GM12878 (cell line): ENCODE data around the gene C2CD5. TPM values are rescaled to one million over a fixed set of nuclear protein-coding genes. Genes with fewer than 3 reads are reported as not detected.

Experiments used
- ATAC-seq: fragments of 200-7000 bp; cut with Tn5 transposase; 3 replicates; pipeline ENCODE4 v1.9.1; 2020; ENCODE audit warnings: mild to moderate bottlenecking, moderate library complexity
- BruUV-seq: library from RNA; stranded (reverse); fragments of 400-500 nt; replicated peaks from 2 replicates; lab custom pipeline; 2021; lab: Mats Ljungman, UMichigan
- CTCF ChIA-PET: fragments of 300-600 bp; sonication (Branson Sonifier 250); formaldehyde crosslinking; extraction: SDS; loops from one replicate; lab custom pipeline; 2021; ENCODE audit warnings: inconsistent platforms; lab: Yijun Ruan, JAX
- POLR2A ChIA-PET: fragments of 350-600 bp; formaldehyde crosslinking; extraction: SDS; loops from one replicate; lab custom pipeline; 2021; ENCODE audit warnings: inconsistent platforms; lab: Charles Lee
- RAD21 ChIA-PET: fragments of 300-600 bp; sonication (Branson Sonifier 250); formaldehyde crosslinking; loops from one replicate; lab custom pipeline; 2023; ENCODE audit warnings: antibody characterized with exemption; ENCODE audit not compliant: unreplicated experiment; lab: Charles Lee
- SMC1A ChIA-PET: fragments of 300-600 bp; sonication (Branson Sonifier 250); formaldehyde crosslinking; loops from one replicate; lab custom pipeline; 2023; ENCODE audit not compliant: unreplicated experiment, uncharacterized antibody; lab: Charles Lee
- DNase-seq: peaks from one replicate; pipeline ENCODE4 v3.0.0-alpha.2; 2011; ENCODE audit warnings: low read depth, low spot score
- FAIRE-seq: peaks from 3 replicates; lab custom pipeline; 2011; peaks lifted over from hg19 to GRCh38; lab: Jason Lieb, UNC
- H2AFZ ChIP-seq: 2 replicates; pipeline ENCODE4 v1.6.0; 2011; ENCODE audit warnings: low read depth, low read length, control low read depth; ENCODE audit not compliant: control insufficient read depth
- H3K27ac ChIP-seq: 2 replicates; pipeline ENCODE4 v1.5.1; 2011; ENCODE audit warnings: control low read depth; ENCODE audit not compliant: control insufficient read depth, insufficient read depth
- H3K27me3 ChIP-seq, 2 experiments: replicated peaks in 1 of 2; 2 replicates each; pipeline versions ENCODE4 v1.6.0 to v1.6.1; 2011; ENCODE audit warnings: low read length in 1 of 2; ENCODE audit not compliant: control insufficient read depth in 2 of 2, insufficient read depth in 2 of 2
- H3K36me3 ChIP-seq, 2 experiments: 2 replicates each; pipeline ENCODE4 v1.5.1; 2011; ENCODE audit warnings: low read length in 1 of 2; ENCODE audit not compliant: control insufficient read depth in 2 of 2, insufficient read depth in 2 of 2
- H3K4me1 ChIP-seq: 2 replicates; pipeline ENCODE4 v1.6.1; 2011; ENCODE audit warnings: mild to moderate bottlenecking, low read length, moderate library complexity, mixed read lengths; ENCODE audit not compliant: control insufficient read depth, insufficient read depth
- H3K4me2 ChIP-seq: 2 replicates; pipeline ENCODE4 v1.6.0; 2011; ENCODE audit warnings: control low read depth; ENCODE audit not compliant: control insufficient read depth, insufficient read depth
- H3K4me3 ChIP-seq: fragments of 200-600 bp; sonication (generic); 2 replicates; pipeline ENCODE4 v1.5.1; 2016
- H3K79me2 ChIP-seq: 2 replicates; pipeline ENCODE4 v1.6.0; 2011; ENCODE audit warnings: low read length; ENCODE audit not compliant: control insufficient read depth, insufficient read depth
- H3K9ac ChIP-seq: 2 replicates; pipeline ENCODE4 v1.8.0; 2011; ENCODE audit warnings: low read length, control low read depth, mixed read lengths; ENCODE audit not compliant: control insufficient read depth, insufficient read depth
- H3K9me3 ChIP-seq: replicated peaks from 3 replicates; pipeline ENCODE4 v1.5.1; 2011; ENCODE audit warnings: mild to moderate bottlenecking, low read length; ENCODE audit not compliant: control insufficient read depth, insufficient read depth
- H4K20me1 ChIP-seq: 2 replicates; pipeline ENCODE4 v1.6.0; 2011; ENCODE audit not compliant: control insufficient read depth, insufficient read depth
- BCL11A ChIP-seq: IDR thresholded peaks from 2 replicates; pipeline ENCODE4 v1.6.1; 2011; ENCODE audit warnings: low read depth, low read length
- EED ChIP-seq: sonication (generic); IDR thresholded peaks from 2 replicates; pipeline ENCODE4 v1.6.1; 2016; ENCODE audit warnings: antibody characterized with exemption, low read depth
- GABPA ChIP-seq: IDR thresholded peaks from 2 replicates; pipeline ENCODE4 v1.6.1; 2014; ENCODE audit warnings: antibody characterized with exemption, low read depth, mild to moderate bottlenecking, inconsistent platforms
- JUNB ChIP-seq: IDR thresholded peaks from 2 replicates; pipeline ENCODE4 v1.6.1; 2016; ENCODE audit warnings: antibody characterized with exemption, mild to moderate bottlenecking
- NFIC ChIP-seq: IDR thresholded peaks from 2 replicates; pipeline ENCODE4 v1.6.1; 2012; ENCODE audit warnings: low read depth, mild to moderate bottlenecking, inconsistent platforms, low read length, moderate library complexity
- POLR2AphosphoS5 ChIP-seq: IDR thresholded peaks from 2 replicates; pipeline ENCODE4 v1.6.1; 2011; ENCODE audit warnings: mild to moderate bottlenecking, low read length, inconsistent platforms
- RBBP5 ChIP-seq: fragments of 200-600 bp; sonication (generic); conservative IDR thresholded peaks from 2 replicates; pipeline ENCODE4 v1.6.1; 2016
- RELA ChIP-seq: fragments of 450-650 bp; IDR thresholded peaks from 2 replicates; pipeline ENCODE4 v1.8.0; 2014; ENCODE audit warnings: borderline replicate concordance; ENCODE audit not compliant: partially characterized antibody
- SIX5 ChIP-seq: IDR thresholded peaks from 2 replicates; pipeline ENCODE4 v1.6.1; 2011; ENCODE audit warnings: mild to moderate bottlenecking, low read depth, low read length, moderate library complexity; ENCODE audit not compliant: severe bottlenecking
- SREBF1 ChIP-seq: IDR thresholded peaks from 2 replicates; pipeline ENCODE4 v1.6.1; 2012; ENCODE audit warnings: mild to moderate bottlenecking, low read length
- SREBF2 ChIP-seq: IDR thresholded peaks from 2 replicates; pipeline ENCODE4 v1.6.1; 2012; ENCODE audit warnings: mild to moderate bottlenecking, low read length
- SUZ12 ChIP-seq: fragments of 200-600 bp; sonication (generic); IDR thresholded peaks from one replicate; pipeline ENCODE4 v1.6.1; 2018; ENCODE audit warnings: antibody characterized with exemption, mild to moderate bottlenecking; ENCODE audit not compliant: unreplicated experiment
- TBL1XR1 ChIP-seq: IDR thresholded peaks from 2 replicates; pipeline ENCODE4 v1.6.1; 2012; ENCODE audit warnings: low read depth, low read length, improper control_type of control experiment
- TCF3 ChIP-seq: IDR thresholded peaks from 2 replicates; pipeline ENCODE4 v1.6.1; 2012; ENCODE audit warnings: low read depth, mild to moderate bottlenecking, low read length, borderline replicate concordance; ENCODE audit not compliant: insufficient read depth
- WRNIP1 ChIP-seq: IDR thresholded peaks from 2 replicates; pipeline ENCODE4 v1.6.1; 2011; ENCODE audit warnings: low read depth, low read length, improper control_type of control experiment, borderline replicate concordance
- ZBED1 ChIP-seq: IDR thresholded peaks from 2 replicates; pipeline ENCODE4 v1.6.1; 2016; ENCODE audit warnings: borderline replicate concordance
- WGBS: methylation state at CpG from one replicate; pipeline ENCODE4 v1.1.6; 2016; ENCODE audit warnings: low lambda C conversion rate; ENCODE audit not compliant: insufficient replicate concordance, insufficient coverage; ENCODE audit errors: missing lambda C conversion rate; 5-methylcytosine and 5-hydroxymethylcytosine counted together
- in situ Hi-C: fragments of 300-500 bp; cut with MboI; formaldehyde crosslinking; loops from 9 replicates; pipeline ENCODE4 v1.14.3; 2018; ENCODE audit warnings: mixed read lengths
- intact Hi-C: fragments of 100-400 bp; cut with micrococcal nuclease; formaldehyde crosslinking; loops from one replicate; pipeline ENCODE4 v1.14.2; 2022; ENCODE audit not compliant: unreplicated experiment
- polyA plus RNA-seq, 11 experiments: library from polyadenylated mRNA; depleted of rRNA in 4 of 11; unstranded in 6 of 11; stranded (reverse) in 5 of 11; fragments of >200 nt; fragmentation: Nextera tagmentation in 4 of 11; fragmentation: Illumina TruSeq in 1 of 11; extraction: Ambion mirVana in 4 of 11; extraction: Trizol in 1 of 11; gene quantifications; 1 replicate in 1 of 11; 2 replicates in 10 of 11; pipeline versions ENCODE4 v1.2.1 to v1.2.3, GENCODE V29; 2011 to 2016; ENCODE audit warnings: inconsistent platforms in 2 of 11, missing spikeins in 2 of 11, low read depth in 1 of 11
- total RNA-seq, 4 experiments: library from RNA; depleted of rRNA in 3 of 4; stranded (reverse); fragments of >200 nt in 3 of 4; fragmentation: Illumina TruSeq in 1 of 4; extraction: Trizol in 1 of 4; gene quantifications; 2 replicates each; pipeline versions ENCODE4 v1.2.1 to v1.2.3, GENCODE V29; 2013 to 2021
- TF ChIP-seq, protein P1 (sequence below): IDR thresholded peaks from 2 replicates; pipeline ENCODE4 v1.6.1; 2012; ENCODE audit warnings: low read length, inconsistent platforms
- TF ChIP-seq, protein P2 (sequence below): fragments of 450-650 bp; IDR thresholded peaks from 2 replicates; pipeline ENCODE4 v1.6.1; 2017; ENCODE audit warnings: mild to moderate bottlenecking, low read depth, inconsistent platforms; ENCODE audit not compliant: poor library complexity, severe bottlenecking
- TF ChIP-seq, protein P3 (sequence below): IDR thresholded peaks from 2 replicates; pipeline ENCODE4 v1.6.1; 2011; ENCODE audit warnings: low read depth, low read length, improper control_type of control experiment, borderline replicate concordance

The C2CD5 gene
- total and polyA plus RNA-seq, 10 of the 15 experiments (the other 5 are each of a cell fraction or from before 2014, with no cell fraction given), result 7.7 to 55.0 (median 27.0) TPM

DNA sequence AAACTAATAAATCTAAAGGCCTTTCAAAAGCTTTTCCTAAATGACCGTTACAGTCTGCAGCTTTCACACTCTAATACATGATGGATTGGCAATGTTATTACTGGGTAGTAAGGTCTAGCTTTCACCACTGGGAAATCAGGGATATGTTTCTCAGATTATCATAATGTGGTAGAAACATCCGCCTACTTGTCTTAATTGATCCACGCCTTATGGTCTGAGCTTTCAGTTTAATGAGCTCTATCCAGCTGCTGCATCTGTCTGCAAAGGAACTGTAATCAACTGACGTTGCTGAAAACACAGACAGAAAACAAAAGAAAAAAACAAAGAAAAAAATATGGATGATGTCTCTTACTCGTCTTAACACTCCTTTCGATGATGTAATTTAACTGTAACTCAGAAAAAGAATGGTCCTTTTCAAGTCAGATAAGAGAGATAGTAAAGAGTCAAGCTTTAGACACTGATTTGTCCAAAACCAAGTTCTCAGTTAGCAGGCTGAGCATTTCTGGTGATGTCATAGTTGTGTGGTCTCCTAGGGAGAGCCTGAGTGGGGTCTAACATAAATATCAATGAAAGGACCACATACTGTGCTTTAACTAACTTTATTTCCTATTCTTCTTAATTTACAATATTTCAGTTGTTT is 85.9 kb downstream of the C2CD5 start (continued):
- TF ChIP-seq ZBED1 (no peak), RELA (no peak), SUZ12 (no peak), POLR2AphosphoS5 (no peak), BCL11A (no peak)
- TF ChIP-seq, protein P1, sequence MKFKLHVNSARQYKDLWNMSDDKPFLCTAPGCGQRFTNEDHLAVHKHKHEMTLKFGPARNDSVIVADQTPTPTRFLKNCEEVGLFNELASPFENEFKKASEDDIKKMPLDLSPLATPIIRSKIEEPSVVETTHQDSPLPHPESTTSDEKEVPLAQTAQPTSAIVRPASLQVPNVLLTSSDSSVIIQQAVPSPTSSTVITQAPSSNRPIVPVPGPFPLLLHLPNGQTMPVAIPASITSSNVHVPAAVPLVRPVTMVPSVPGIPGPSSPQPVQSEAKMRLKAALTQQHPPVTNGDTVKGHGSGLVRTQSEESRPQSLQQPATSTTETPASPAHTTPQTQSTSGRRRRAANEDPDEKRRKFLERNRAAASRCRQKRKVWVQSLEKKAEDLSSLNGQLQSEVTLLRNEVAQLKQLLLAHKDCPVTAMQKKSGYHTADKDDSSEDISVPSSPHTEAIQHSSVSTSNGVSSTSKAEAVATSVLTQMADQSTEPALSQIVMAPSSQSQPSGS, result no peak

DNA sequence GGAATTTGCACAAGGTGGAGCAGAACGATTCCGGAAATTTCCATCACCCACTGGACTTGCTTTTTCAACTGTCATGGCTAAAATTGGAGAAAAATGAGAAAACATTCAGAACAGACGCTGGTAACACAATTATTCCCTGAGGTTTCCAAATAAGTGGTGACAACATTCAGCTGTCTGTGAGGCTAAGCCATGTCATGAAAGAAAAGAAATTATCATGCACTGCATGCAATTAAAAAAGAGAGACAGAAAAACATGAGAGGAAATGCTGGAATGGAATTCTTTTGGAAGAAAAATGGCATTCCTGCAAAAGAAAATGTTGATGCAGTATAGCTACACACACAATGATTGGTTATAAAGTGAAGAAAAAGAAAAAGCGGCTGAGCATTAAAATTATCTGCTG is 87.3 kb downstream of the C2CD5 start:
- ChIA-PET RAD21 (interaction anchor here (0.7 to 1.4 kb wide), 4 partner anchors 14 to 173 kb away, joined by 3 read pairs; no protein-coding TSS in a partner anchor), SMC1A (interaction anchor here (0.8 to 5.4 kb wide), 8 partner anchors 11 to 760 kb away, joined by 3 to 28 read pairs (median 6); no protein-coding TSS in a partner anchor), CTCF (interaction anchor here (1.2 to 5.5 kb wide), 10 partner anchors 8 to 760 kb away, joined by 3 to 72 read pairs (median 7); no protein-coding TSS in a partner anchor), POLR2A (interaction anchor here (0.9 kb wide), 1 partner anchor 167 kb away, joined by 3 read pairs; no protein-coding TSS in a partner anchor)
- DNase-seq (no peak), FAIRE-seq (no peak), ATAC-seq (no peak)
- BruUV-seq, result no TSS peak
- Histone ChIP-seq H3K4me2 (no peak overlapping the region), H3K4me3 (no peak overlapping the region), H3K9ac (no peak overlapping the region), H3K4me1 (no peaks in the 10 kb centered on the region), H3K27me3 (no peaks in the 10 kb centered on the region), H2AFZ (no peak overlapping the region), H4K20me1 (no peaks in the 10 kb centered on the region), H3K79me2 (no peaks in the 10 kb centered on the region), H3K36me3 (no peaks in the 10 kb centered on the region), H3K27ac (no peak overlapping the region), H3K9me3 (no peaks in the 10 kb centered on the region)
- in situ Hi-C loops (no loop called here), intact Hi-C loops (loop anchor here (5.0 kb wide), 2 partner anchors 355 to 375 kb away; no protein-coding TSS in a partner anchor)
- 89% methylated on average over 4 of the region's 4 CpGs for WGBS
- TF ChIP-seq, protein P2, sequence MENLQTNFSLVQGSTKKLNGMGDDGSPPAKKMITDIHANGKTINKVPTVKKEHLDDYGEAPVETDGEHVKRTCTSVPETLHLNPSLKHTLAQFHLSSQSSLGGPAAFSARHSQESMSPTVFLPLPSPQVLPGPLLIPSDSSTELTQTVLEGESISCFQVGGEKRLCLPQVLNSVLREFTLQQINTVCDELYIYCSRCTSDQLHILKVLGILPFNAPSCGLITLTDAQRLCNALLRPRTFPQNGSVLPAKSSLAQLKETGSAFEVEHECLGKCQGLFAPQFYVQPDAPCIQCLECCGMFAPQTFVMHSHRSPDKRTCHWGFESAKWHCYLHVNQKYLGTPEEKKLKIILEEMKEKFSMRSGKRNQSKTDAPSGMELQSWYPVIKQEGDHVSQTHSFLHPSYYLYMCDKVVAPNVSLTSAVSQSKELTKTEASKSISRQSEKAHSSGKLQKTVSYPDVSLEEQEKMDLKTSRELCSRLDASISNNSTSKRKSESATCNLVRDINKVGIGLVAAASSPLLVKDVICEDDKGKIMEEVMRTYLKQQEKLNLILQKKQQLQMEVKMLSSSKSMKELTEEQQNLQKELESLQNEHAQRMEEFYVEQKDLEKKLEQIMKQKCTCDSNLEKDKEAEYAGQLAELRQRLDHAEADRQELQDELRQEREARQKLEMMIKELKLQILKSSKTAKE, result no peak
- TF ChIP-seq EED, result no peak
- TF ChIP-seq TBL1XR1, result no peak
- no peak for TF ChIP-seq SREBF1
- no peak for TF ChIP-seq GABPA
- no peak for TF ChIP-seq RBBP5
- TF ChIP-seq RELA, result no peak
- TF ChIP-seq SREBF2, result no peak
- no peak for TF ChIP-seq TCF3
- no peak for TF ChIP-seq SIX5
- TF ChIP-seq WRNIP1, result no peak
- TF ChIP-seq NFIC, result no peak
- TF ChIP-seq, protein P3, sequence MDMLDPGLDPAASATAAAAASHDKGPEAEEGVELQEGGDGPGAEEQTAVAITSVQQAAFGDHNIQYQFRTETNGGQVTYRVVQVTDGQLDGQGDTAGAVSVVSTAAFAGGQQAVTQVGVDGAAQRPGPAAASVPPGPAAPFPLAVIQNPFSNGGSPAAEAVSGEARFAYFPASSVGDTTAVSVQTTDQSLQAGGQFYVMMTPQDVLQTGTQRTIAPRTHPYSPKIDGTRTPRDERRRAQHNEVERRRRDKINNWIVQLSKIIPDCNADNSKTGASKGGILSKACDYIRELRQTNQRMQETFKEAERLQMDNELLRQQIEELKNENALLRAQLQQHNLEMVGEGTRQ, result no peak
- TF ChIP-seq JUNB, result no peak
